GM23248 (cell line): ENCODE measurements around the gene SEMA5A.

Experiments used
- EZH2 ChIP-seq: fragments of 200-600 bp; sonication (generic); IDR thresholded peaks from 2 replicates; pipeline ENCODE4 v1.6.1; 2018; ENCODE audit warnings: antibody characterized with exemption, mild to moderate bottlenecking; ENCODE audit not compliant: insufficient read depth, poor library complexity, severe bottlenecking
- EZH2phosphoT487 ChIP-seq: fragments of 200-600 bp; sonication (generic); IDR thresholded peaks from 2 replicates; pipeline ENCODE4 v1.6.1; 2018; ENCODE audit warnings: antibody characterized with exemption, moderate library complexity, mild to moderate bottlenecking, low read depth; ENCODE audit not compliant: insufficient read depth

GRCh38 chr5:8993031-8993430, 552.8 kb downstream of the SEMA5A start:
- TF ChIP-seq EZH2, result no peak
- no peak for TF ChIP-seq EZH2phosphoT487
